Gastroesophageal sphincter (tissue), 3 donors: ENCODE results near the gene KRT72.

Experiments
- CTCF ChIP-seq, 4 experiments: fragments of 200-600 bp in 2 of 4; fragments of 450-650 bp in 2 of 4; sonication (generic) in 1 of 4; IDR thresholded peaks; one replicate each; pipeline ENCODE4 v1.5.1; 2017 to 2019; ENCODE audit warnings: antibody characterized with exemption in 4 of 4, mild to moderate bottlenecking in 2 of 4, moderate library complexity in 2 of 4
- POLR2AphosphoS5 ChIP-seq: sonication (generic); formaldehyde crosslinking; IDR thresholded peaks from one replicate; pipeline ENCODE4 v1.6.1; 2017; ENCODE audit warnings: antibody characterized with exemption

GRCh38 chr12:52600071-52600470, 1.2 kb downstream of the KRT72 start:
- TF ChIP-seq POLR2AphosphoS5 (no peak), CTCF (IDR thresholded peaks at IDR 0.05) (no peak)
